ENCODE data around the gene C14orf93.
"Not testable (repeated sequence)": the region's sequence is repeated elsewhere in the genome, so short reads cannot be mapped to it uniquely, and the experiment has no call there.

The C14orf93 gene

DNA sequence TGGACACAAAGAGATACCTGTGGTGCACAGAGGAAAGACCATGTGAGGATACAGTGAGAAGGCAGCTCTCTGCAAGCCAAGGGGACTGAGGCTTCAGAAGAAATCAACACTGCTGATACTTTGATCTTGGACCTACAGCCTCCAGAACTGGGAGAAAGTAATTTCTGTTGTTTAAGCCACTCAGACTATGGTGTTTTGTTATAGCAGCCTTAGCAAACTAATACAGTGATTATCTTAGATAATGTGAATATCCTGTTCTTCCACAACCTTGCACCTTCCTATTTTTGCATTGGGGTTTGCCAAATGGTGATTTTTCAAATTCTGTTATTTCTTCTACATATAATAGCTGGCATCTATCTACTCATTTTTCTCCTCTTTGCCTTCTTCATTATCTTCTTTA, 8.2 kb upstream of the C14orf93 start:
- no peak for DNase-seq

DNA sequence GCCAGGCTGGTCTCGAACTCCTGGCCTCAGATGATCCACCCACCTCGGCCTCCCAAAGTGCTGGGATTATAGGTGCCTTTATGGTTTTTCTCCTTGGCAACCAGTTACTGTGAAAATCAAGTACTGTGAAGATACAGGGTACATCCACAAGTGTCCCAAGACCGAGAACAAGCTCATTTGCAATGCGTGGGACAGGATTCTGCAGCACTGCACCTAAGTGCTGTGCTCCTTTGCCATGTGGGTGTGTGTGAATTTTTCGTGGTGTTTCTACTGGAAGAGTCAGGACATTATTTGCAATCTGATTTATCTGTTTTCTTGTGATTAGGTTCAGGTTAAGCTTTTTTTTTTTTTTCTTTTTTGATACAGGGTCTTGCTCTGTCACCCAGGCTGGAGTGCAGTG, 7.1 kb upstream of the C14orf93 start:
- DNase-seq = no peak

DNA sequence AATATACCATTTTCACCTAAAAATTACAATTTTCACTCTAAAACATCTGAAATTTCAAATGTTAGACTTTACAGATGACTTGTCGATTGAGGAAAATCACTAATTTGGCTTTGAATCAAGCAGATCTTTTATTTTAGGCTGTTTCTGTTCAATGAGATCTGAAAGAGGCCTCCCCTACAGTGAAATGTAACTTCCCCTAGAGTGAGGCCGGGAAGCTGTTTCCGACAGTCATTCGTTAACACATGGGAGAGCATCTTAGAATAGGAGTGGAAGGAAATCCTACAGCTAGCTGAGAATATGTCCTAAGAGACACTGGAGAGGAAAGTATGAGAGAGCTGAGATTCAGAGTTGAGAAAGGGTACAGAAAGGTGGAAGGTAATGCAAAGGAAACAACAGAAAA, 5.7 kb upstream of the C14orf93 start:
- DNase-seq = no peak

DNA sequence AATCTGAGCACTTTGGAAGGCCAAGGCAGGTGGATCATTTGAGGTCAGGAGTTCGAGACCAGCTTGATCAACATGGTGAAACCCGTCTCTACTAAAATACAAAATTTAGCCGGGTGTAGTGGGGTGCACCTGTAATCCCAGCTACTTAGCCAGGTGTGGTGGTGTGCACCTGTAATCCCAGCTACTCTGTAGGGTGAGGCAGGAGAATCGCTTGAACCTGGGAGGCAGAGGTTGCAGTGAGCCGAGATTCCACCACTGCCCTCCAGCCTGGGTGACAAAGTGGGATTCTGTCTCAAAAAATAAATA, 3.8 kb upstream of the C14orf93 start:
- DNase-seq = not testable (repeated sequence)

DNA sequence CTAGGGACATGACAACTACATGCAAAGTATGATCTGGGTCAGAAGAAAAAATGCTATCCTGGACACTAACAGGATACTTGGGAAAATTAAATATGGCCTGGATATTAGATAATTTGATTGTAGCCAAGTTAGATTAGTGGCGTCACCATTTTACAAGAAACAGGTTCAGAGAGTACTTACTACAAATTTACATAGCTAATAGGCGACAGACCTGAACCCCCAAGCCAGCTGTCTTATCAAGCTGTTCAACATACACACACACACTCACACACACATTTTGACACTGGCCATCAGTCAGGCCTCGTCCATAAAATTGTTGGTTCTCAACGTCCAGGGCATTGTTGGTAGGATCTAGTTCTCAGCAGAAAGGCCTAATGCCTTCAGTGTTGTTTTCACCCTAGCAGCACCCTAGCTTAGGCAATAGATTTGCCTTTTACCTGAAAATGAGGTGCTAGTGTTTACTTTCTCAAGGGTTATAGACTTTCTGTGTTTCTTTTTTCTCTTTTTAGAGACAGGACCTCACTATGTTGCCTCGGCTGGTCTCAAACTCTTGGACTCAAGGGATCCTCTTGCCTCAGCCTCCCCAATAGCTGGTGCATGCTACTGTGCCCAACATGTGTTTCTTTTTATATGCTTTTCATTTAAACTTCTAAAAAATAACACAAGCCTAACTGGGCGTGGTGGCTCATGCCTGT, 3.3 kb upstream of the C14orf93 start:
- no peak for DNase-seq

DNA sequence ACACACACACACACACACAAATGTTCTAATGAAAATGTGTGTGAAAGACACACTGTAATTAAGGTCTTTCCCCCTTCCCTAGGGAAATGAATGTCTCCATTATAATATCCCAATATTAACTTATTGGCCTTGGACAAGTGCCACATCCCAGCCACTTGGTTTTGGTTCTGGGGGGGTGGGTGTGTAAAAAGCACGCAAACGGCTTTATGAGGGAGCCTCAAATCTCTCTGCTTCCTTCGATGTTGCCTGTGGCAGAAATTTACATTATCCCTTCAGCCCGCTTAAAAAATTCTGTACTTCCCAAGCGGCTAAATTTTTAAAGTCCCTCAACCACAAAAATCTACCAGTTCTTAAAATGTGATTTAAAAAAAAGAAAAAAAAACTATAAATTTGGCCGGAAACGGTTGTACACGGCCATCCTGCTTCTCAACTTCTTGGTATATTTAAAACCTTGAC, 432 bp downstream of the C14orf93 start:
- no peak for DNase-seq

DNA sequence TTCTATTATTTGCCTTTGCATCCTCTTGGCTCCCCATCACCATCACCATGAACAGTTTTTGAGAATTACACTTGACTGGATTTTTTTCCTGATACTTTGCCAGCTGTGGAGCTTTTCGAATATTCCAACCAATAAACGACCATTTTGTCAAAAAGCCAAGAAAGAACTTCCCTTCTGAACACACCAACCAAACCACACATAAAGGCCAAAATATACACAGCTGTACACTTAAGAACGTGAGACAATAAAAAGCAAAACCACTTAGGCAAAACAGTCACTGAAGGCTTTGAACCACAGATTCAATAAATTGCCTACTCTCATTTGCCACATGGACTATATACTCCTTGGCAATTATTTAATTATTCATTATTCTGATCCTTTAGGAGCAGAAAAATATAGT, 1.1 kb downstream of the C14orf93 start:
- DNase-seq = no peak

DNA sequence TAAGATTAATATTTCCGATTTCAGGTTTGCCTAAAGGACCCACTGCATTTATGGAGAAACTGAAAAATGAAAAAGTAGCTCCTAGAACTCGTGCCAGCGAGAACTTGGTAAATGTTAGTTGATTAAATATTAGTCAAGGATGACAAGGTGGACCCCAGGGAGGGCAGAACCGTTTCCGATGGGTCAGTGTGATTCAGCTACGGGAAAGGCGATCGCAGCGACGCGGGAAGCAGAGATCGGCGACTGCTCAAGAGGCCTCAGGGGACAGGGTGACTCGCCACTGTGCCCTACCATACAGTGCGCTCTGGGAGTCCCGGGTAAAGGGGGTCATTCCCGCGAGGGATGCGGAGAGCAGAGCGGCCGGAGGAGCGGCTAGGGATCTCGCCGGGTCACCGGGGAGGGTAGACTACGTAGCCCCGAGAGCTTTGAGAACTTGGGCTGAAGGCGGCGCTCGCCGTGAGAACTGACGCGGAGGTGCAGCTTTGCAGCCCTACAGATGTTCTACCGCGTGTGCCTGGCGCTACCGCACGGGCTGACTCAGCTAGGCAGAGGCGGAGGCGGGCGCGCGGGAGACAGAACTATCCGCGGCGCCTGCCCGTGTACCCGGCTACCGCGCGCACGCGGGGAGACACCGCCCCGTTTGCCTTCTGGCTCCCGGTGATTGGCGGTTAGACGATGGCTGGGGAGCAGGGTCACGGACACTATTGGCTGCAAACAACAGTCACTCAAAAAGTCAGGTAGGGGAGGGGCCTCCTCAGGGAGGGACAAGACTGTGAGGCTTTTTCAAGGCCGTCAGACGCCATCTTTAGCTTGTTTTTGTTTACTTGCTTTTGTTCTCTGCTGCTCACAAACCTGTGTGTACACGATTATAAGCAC, 3.2 kb downstream of the C14orf93 start:
- peak; percentile 95 to 98 for DNase-seq

DNA sequence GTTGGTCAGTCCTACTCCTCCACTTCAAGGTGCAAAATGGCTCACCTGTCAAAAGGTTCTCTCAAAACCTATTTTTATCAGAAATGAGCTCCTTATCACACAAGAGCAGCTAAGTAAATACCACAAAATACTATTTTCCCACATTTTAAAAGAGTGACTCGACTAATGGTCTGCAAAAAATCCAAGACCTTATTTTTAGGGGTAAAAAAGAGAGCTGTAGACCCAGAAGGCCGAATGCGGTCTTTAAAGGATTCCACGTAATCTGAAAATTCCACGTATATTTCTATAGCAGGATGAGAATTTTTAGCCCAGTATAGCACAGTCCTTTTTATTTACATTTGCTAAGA, 3.8 kb downstream of the C14orf93 start:
- DNase-seq = no peak

DNA sequence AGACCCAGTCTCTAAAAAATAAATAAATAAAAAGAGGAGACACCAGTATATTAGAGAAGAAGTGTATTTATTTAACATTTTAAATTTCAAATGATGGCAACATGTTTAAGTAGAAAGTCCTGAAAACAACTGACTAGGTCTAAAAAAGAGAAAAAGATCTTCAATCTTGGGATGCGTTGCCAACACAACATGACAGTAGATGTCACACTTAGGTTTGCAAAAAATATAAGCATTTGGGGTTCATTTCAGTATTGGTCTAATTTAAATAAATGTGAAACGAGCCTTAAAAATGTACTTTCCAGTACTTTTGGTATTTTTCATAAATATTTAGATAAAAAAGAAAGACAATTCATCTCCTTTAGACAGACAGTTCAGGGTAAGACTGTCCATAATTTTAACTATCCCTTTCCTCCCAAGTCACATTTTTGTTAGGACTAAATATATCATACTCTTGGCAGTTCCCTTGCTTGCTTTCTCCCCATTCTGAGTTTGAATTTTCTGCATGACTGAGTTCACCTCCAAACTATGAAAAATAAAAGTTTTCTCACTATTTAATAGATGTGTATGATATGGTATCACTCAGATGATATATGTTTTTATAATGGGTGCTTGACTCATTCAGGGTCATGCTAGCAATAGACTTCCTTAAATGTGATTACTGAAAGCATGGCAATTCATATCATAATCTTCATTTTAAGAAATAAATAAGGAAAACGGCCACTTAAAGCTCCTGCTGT, 4.3 kb downstream of the C14orf93 start:
- no peak for DNase-seq

DNA sequence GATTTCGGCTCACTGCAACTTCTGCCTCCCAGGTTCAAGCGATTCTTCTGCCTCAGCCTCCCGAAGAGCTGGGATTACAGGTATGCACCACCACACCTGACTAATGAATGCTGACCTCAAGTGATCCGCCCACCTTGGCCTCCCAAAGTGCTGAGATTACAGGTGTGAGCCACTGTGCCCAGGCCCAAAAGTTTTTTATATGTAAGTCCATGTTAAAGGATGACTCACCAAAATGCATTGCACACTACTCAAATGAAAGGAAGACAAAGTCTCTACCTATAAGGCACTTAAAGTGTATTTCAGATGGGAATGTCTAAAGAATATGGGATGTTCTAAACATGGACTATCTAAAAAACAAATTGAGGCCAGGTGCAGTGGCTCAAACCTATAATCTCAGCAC, 5.7 kb downstream of the C14orf93 start:
- DNase-seq = not testable (repeated sequence)

DNA sequence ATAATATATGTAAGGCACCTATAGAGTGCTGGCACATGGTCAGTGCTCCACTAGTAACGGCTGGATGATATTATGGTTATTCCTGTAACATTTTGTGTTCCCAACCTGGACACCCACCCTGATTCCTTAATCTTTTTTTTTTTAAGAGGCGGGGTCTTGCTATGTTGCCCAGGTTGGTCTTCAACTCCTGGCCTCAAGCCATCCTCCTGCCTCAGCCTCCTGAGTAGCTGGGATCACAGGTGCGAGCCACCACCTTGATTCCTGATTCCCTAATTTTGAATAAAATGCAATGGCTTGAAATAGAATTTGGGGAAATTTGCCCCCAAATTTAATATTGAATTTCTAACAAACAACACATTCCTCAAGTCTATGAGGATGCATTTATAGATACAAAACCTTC, 7.4 kb downstream of the C14orf93 start:
- no peak for DNase-seq

DNA sequence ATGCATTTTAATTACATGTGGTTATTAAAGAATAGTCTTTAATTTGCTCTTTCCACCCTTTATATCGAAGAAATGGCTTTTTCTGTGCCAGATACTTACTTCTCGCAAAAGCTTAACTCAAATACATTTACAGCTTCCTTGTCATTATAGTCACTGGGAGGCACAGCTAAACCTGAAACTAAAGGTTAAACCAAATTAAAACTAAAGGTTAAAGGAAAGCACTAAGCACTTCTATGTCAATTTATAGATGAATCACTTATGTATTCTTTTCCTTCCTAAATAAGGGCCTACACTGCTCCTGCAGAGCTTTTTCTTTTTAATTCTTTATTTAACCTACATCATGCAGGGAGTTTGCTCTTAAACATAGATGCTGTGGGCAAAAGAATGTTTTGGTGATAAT, 9.1 kb downstream of the C14orf93 start:
- no peak for DNase-seq

DNA sequence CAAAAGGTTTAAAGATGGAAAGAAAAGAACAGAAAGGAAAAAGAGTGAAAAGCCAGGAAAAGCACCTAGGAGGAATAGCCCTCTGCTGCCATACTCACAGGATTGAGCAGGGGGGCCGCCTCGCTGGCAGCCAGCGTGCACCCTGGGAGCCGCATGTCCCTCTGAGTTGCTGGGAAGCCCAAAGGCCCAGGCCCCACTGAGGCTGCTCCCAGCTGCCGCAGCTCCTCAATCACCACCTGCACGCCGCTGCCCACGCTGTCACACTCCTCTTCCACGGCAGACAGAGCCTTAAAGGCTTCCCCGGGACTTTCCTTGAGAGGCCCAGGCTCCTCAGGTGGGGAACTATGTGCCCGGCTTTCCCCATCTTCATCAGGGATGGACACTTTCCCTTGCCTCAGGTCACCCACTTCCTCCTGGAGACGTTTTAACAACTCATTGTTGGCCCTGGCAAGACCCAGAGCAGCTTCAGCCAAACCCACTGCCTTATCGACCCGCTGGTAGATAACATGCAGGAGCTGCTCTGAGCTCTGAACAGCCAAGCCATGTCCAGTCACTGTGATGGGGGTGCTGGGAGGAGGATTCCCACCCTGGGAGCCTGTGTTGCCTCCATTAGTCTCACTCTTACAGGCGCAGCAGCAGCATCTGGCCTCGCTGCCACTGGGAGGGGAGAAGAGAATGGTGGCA, 11.5 kb downstream of the C14orf93 start:
- DNase-seq = no peak

DNA sequence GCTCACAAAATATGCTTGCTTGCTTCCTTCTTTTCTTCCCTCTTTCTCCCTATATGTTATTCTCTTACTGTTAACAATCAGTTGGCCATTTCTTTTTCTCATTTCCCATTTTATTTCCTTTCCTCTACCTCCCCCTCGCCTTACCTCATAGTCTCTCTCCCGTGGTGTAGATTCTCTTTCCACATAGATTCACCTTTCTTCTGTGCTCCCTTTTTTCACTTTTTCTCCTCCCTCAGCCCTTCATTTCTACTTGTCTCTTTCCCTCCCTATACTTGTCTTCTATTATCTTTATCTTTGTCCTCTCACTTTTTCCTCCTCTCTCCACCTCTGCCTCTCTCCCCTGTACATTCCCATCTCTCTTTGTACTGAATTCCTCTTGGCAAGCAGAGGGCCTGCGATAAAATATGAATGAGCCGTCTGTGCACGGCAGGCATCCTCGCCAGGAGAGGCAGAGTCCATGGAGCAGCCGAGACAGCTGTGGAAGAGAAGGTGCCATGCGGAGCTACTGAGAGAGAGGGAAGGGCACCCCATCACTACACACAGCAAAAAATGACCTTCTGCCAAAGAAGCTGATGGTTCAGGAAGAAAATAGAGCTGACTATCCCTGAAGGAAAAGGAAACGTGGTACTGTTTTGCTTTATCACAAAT, 12.1 kb downstream of the C14orf93 start:
- DNase-seq = no peak

DNA sequence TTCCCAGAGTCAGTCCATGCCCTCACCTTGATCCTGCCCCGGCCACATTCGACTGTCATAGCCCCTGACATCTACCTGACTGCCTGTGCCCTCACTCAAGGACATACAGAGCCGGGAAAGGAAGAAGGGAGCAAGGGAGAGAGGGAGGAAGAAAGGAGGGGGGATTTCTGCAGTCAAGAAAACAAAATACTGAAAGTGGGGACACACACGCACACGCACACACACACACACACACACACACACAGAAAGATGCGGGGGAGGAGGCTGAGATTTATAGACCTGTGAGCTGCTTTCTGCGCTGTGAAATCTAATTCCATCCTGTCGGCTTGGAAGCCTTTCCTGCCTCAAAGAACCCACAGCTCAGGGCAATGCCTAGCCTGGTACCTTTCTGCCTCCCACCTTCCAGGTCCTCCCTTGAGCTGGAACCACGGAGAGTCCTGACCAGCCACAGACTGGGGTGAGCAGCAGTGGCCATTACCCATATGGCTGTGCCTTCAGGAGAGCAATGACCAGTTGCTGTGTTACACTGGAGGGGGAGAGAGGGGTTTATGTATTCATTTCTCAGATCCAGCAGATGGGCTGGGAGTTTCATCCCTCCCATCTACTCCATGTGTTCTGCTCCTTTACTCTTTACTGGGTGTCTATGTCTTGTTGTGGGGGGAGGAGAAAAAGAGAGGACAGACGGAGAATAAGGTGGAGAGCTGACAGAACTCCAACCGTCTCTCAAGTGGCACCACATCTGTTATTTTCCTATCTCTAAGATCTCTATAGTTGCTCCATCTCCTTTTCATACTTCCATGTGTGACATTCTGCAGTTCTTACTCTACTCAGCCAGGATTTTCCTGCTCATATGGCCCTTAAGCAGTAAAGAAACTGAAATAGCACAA, 12.9 kb downstream of the C14orf93 start:
- no peak for DNase-seq

DNA sequence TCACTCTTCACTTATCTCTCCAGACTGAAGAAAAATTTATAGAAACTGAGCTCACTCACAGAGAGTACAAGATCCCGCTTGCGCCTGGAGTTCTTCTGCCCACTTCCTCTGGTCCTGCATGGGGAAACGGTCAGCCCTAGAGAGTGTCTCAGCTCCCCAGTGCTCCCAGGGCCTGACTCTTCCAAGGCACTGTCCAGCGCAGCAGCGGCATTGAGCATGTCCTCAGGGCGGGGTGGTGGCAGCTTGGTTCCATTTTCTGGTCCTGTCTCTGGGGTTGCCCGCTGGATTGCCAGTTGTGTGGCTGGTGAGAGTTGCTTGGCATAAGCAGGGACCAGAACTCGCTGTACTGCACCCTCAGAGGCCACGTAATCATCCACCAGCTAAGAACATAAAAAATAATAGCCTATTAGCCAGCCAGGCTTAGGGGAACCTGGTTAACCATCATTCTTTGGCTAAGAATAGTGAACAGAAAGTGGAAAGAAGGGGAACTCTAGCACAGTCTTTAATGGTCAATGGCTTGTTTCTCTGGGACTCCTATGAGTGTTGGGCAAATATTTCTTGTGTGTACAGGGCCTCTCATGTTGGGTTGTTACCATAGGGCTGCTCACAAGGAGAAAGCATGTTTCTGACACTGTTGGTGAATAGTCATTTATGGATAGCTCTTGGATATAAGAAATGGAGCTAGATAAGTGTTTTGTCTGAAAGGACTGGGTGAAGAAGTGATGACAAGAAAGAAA, 13.9 kb downstream of the C14orf93 start:
- no peak for DNase-seq

DNA sequence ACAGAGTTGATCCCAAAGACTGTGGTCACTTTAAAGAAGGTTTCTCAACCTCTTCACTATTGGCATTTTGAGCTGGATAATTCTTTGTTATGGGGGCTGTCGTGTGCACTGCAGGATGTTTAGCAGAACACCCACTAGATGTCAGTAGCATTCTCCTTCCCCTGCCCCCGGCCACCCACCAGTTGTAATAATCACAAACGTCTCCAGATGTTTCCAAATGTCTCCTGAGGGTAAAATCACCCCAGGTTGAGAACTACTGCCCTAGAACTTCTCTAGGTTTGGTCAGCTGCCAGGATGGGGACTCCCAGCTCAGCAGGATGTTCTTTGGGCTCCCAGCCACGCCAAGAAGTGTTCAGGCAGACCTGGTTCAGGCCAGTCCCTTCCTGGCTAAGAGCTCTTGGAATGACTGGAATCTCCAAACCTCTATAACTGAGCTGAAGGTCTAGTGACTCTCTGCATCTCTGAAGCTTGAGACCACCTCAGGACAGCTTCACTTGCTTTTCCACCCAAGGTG, 15.1 kb downstream of the C14orf93 start:
- DNase-seq = no peak

DNA sequence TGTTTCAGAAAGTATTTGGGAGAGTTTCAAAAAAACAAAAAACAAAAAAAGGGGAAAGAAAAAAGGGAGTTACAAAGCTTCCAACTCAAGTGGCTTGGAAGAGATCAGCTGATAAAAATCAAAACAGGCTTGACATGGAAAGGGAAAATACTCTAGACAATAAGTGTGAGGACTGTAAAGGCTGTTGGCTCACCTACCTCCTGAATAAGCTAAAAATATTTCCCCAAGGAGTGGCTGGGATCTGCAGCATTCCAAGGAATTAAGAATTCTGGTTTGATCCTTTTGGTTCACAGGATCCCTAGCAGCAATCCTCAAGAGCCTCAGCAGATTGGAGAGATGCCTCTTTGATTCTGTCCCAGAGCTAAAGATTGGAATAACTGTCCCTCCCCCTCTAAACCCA, 16.4 kb downstream of the C14orf93 start:
- DNase-seq = no peak

DNA sequence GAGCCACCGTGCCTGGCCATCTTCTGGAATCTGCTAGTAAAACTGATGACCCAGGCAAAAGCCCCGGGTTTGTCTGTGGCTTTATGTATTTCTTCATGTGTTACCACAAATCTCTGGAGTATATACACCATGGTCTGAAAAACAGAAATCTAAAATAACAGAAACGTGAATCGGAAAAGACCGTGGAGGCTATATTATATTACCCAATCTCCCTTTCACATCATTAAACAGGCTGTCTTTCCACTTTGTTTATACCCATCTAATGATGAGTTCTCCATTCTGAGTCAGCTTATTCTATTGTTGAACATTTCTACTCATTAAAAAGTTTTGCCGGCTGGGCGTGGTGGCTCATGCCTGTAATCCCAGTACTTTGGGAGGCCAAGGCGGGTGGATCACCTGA, 18.1 kb downstream of the C14orf93 start:
- no peak for DNase-seq

DNA sequence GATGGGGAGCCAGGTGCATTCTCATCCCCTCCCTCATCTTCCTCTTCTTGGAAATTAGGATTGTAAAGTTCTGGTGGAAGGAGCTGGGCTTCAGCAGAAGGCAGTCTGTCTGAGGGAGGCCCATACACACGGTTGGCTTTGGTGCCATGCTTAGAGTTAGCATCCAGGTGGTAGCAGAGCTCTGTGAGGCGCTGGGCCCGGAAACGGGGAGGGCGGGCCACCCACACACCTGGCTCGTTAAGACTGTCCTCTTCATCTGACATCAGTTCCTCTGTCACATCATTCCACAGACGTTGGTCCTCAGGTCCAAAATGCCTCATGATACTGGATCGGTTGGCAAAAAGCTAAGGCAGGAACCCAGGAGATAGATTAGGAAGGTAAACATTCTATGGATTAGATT, 22.7 kb downstream of the C14orf93 start:
- DNase-seq = no peak
